Keratinocyte (primary cell): ENCODE data around the gene AGO3.

Experiments
- CTCF ChIP-seq, 3 experiments: IDR thresholded peaks in 1 of 3; conservative IDR thresholded peaks in 1 of 3; optimal IDR thresholded peaks in 1 of 3; 2 replicates in 2 of 3; 3 replicates in 1 of 3; pipeline versions ENCODE3 to v1.5.1; 2011; ENCODE audit warnings: low read length in 3 of 3, mild to moderate bottlenecking in 3 of 3, moderate library complexity in 2 of 3, control low read depth in 1 of 3, inconsistent platforms in 1 of 3; ENCODE audit not compliant: insufficient read depth in 2 of 3; ENCODE audit errors: extremely low read depth in 1 of 3
- EZH2 ChIP-seq: IDR thresholded peaks from one replicate; pipeline ENCODE4 v1.6.1; 2012; ENCODE audit warnings: inconsistent platforms, mild to moderate bottlenecking, low read length, moderate library complexity

GRCh38 chr1:36027766-36028165 lies 96.9 kb downstream of the AGO3 start:
- TF ChIP-seq CTCF (optimal IDR thresholded peaks at IDR 0.05 in 1 of 3, IDR thresholded peaks at IDR 0.05 in 1 of 3, conservative IDR thresholded peaks at IDR 0.05 in 1 of 3; ENCODE audit: extremely low read depth in 1 of 3, insufficient read depth in 2 of 3, low read length in 3 of 3) (no peak), EZH2 (no peak)
